ENCODE data around the gene SEPTIN10.

The SEPTIN10 gene

GRCh38 chr2:109613922-109614714 is at the start of gene SEPTIN10, which contains the start of gene SOWAHC:
TSS of gene SEPTIN10 (minus strand) at chr2:109613966. CDS start at chr2:109613827, 139 bp downstream.
TSS of gene SOWAHC (plus strand) at chr2:109614364. CDS start at chr2:109614490, 126 bp downstream.
- peak within 1 kb of the TSS; percentile 96 for H3K9ac ChIP-seq (ENCODE audit: insufficient read length, low read depth)
- peak; percentile 98 for DNase-seq (ENCODE audit: low read depth, low spot score)
- no peak for TF ChIP-seq YY1 (IDR thresholded peaks at IDR 0.05; ENCODE audit: insufficient read depth, insufficient read length)
- no peak for TF ChIP-seq SUZ12 (IDR thresholded peaks at IDR 0.05; ENCODE audit: extremely low read depth, insufficient read depth, insufficient read length)
- TF ChIP-seq ZNF274 (IDR thresholded peaks at IDR 0.05; ENCODE audit: low read depth, low read length): no peak
- H3K4me1 ChIP-seq (ENCODE audit: insufficient read depth, insufficient read length): peaks cover 6% of the 10 kb centered on the region
- H3K27me3 ChIP-seq (ENCODE audit: insufficient read depth, insufficient read length): peaks cover 6% of the 10 kb centered on the region
- peaks cover 34% of the 10 kb centered on the region for H3K36me3 ChIP-seq (ENCODE audit: insufficient read depth, insufficient read length, low read length)
- no peaks in the 10 kb centered on the region for H3K9me3 ChIP-seq (ENCODE audit: insufficient read depth, low read length)
- H3K4me3 ChIP-seq (ENCODE audit: insufficient read length, low read depth): peak within 1 kb of the TSS; percentile 88

GRCh38 chr2:109662889-109663288 is 49.1 kb upstream of the SEPTIN10 start:
- H3K9me3 ChIP-seq (ENCODE audit: insufficient read depth, low read length): no peaks in the 10 kb centered on the region
- H3K27me3 ChIP-seq (ENCODE audit: insufficient read depth, insufficient read length): no peaks in the 10 kb centered on the region
- no peaks in the 10 kb centered on the region for H3K36me3 ChIP-seq (ENCODE audit: insufficient read depth, insufficient read length, low read length)
- no peak for TF ChIP-seq ZNF274 (IDR thresholded peaks at IDR 0.05; ENCODE audit: low read depth, low read length)
- no peak for TF ChIP-seq SUZ12 (IDR thresholded peaks at IDR 0.05; ENCODE audit: extremely low read depth, insufficient read depth, insufficient read length)
- no peak for TF ChIP-seq YY1 (IDR thresholded peaks at IDR 0.05; ENCODE audit: insufficient read depth, insufficient read length)
- H3K4me1 ChIP-seq (ENCODE audit: insufficient read depth, insufficient read length): peaks cover 9% of the 10 kb centered on the region
- DNase-seq (ENCODE audit: low read depth, low spot score): no peak
- H3K4me3 ChIP-seq (ENCODE audit: insufficient read length, low read depth): no peak overlapping the region
- H3K9ac ChIP-seq (ENCODE audit: insufficient read length, low read depth): no peak overlapping the region

GRCh38 chr2:109660046-109660860 is 46.5 kb upstream of the SEPTIN10 start:
- Histone ChIP-seq H3K27me3 (ENCODE audit: insufficient read depth, insufficient read length) (no peaks in the 10 kb centered on the region), H3K9ac (ENCODE audit: insufficient read length, low read depth) (no peak overlapping the region), H3K4me3 (ENCODE audit: insufficient read length, low read depth) (no peak overlapping the region), H3K9me3 (ENCODE audit: insufficient read depth, low read length) (no peaks in the 10 kb centered on the region), H3K36me3 (ENCODE audit: insufficient read depth, insufficient read length, low read length) (no peaks in the 10 kb centered on the region), H3K4me1 (ENCODE audit: insufficient read depth, insufficient read length) (peaks cover 9% of the 10 kb centered on the region)
- no peak for TF ChIP-seq SUZ12 (IDR thresholded peaks at IDR 0.05; ENCODE audit: extremely low read depth, insufficient read depth, insufficient read length)
- DNase-seq (ENCODE audit: low read depth, low spot score): no peak

- H3K4me1 ChIP-seq (ENCODE audit: insufficient read depth, insufficient read length): peaks cover 9% of the 10 kb centered on the region
- no peak overlapping the region for H3K4me3 ChIP-seq (ENCODE audit: insufficient read length, low read depth)
- no peaks in the 10 kb centered on the region for H3K36me3 ChIP-seq (ENCODE audit: insufficient read depth, insufficient read length, low read length)
- no peaks in the 10 kb centered on the region for H3K27me3 ChIP-seq (ENCODE audit: insufficient read depth, insufficient read length)
- H3K9ac ChIP-seq (ENCODE audit: insufficient read length, low read depth): no peak overlapping the region
- TF ChIP-seq YY1 (IDR thresholded peaks at IDR 0.05; ENCODE audit: insufficient read depth, insufficient read length) (no peak), ZNF274 (IDR thresholded peaks at IDR 0.05; ENCODE audit: low read depth, low read length) (no peak), SUZ12 (IDR thresholded peaks at IDR 0.05; ENCODE audit: extremely low read depth, insufficient read depth, insufficient read length) (no peak)
- H3K9me3 ChIP-seq (ENCODE audit: insufficient read depth, low read length): no peaks in the 10 kb centered on the region
- DNase-seq (ENCODE audit: low read depth, low spot score): no peak
These were observed 45.8 kb upstream of the SEPTIN10 start for GRCh38 chr2:109659396-109660045.

GRCh38 chr2:109655287-109655686 is 41.5 kb upstream of the SEPTIN10 start:
- Histone ChIP-seq H3K9ac (ENCODE audit: insufficient read length, low read depth) (no peak overlapping the region), H3K27me3 (ENCODE audit: insufficient read depth, insufficient read length) (no peaks in the 10 kb centered on the region), H3K4me3 (ENCODE audit: insufficient read length, low read depth) (no peak overlapping the region), H3K9me3 (ENCODE audit: insufficient read depth, low read length) (no peaks in the 10 kb centered on the region), H3K36me3 (ENCODE audit: insufficient read depth, insufficient read length, low read length) (no peaks in the 10 kb centered on the region), H3K4me1 (ENCODE audit: insufficient read depth, insufficient read length) (peaks cover 6% of the 10 kb centered on the region)
- no peak for DNase-seq (ENCODE audit: low read depth, low spot score)
- TF ChIP-seq ZNF274 (IDR thresholded peaks at IDR 0.05; ENCODE audit: low read depth, low read length) (no peak), YY1 (IDR thresholded peaks at IDR 0.05; ENCODE audit: insufficient read depth, insufficient read length) (no peak), SUZ12 (IDR thresholded peaks at IDR 0.05; ENCODE audit: extremely low read depth, insufficient read depth, insufficient read length) (no peak)

GRCh38 chr2:109654326-109655050 is 40.7 kb upstream of the SEPTIN10 start:
- Histone ChIP-seq H3K9ac (ENCODE audit: insufficient read length, low read depth) (no peak overlapping the region), H3K27me3 (ENCODE audit: insufficient read depth, insufficient read length) (no peaks in the 10 kb centered on the region), H3K9me3 (ENCODE audit: insufficient read depth, low read length) (no peaks in the 10 kb centered on the region), H3K36me3 (ENCODE audit: insufficient read depth, insufficient read length, low read length) (no peaks in the 10 kb centered on the region), H3K4me1 (ENCODE audit: insufficient read depth, insufficient read length) (peaks cover 3% of the 10 kb centered on the region), H3K4me3 (ENCODE audit: insufficient read length, low read depth) (no peak overlapping the region)
- TF ChIP-seq ZNF274 (IDR thresholded peaks at IDR 0.05; ENCODE audit: low read depth, low read length): no peak
- TF ChIP-seq SUZ12 (IDR thresholded peaks at IDR 0.05; ENCODE audit: extremely low read depth, insufficient read depth, insufficient read length): no peak
- no peak for TF ChIP-seq YY1 (IDR thresholded peaks at IDR 0.05; ENCODE audit: insufficient read depth, insufficient read length)
- no peak for DNase-seq (ENCODE audit: low read depth, low spot score)

Data from NT2/D1 (cell line).